ENCODE measurements around the gene SLC35F3. TPM values are rescaled to one million over a fixed set of nuclear protein-coding genes. Genes with fewer than 3 reads are reported as not detected.

Gene SLC35F3
- total and polyA plus RNA-seq, 2 donors from 2014 or later: 0.41 to 0.66 TPM

DNA sequence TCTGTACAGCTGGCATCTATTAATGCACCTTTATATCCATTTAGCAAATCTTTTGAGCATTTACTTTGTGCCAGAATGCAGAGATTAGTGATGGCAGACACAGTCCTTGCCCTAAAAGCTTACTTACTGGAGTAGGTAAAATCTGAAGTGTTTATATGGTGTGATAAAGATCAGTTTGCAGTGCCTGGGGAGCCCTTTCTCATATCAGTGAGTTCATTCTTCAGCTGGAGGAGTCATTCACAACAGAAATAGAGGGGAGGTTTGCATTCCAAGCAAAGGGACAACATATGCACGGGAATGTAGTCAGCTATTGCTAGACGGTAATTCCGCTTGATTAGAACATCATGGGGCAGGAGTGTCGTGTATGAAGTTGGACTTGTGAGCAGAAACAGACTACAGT lies 8.4 kb downstream of the SLC35F3 start:
- Histone ChIP-seq H3K36me3 (ENCODE audit: control insufficient read depth in 2 of 3, insufficient read depth in 3 of 3, low read length in 3 of 3) (no peaks in the 10 kb centered on the region), H3K9ac (ENCODE audit: low read length in 3 of 3) (no peak overlapping the region), H3K27me3 (ENCODE audit: control insufficient read depth, insufficient read depth, low read length) (no peaks in the 10 kb centered on the region), H3K4me1 (ENCODE audit: control insufficient read depth in 2 of 3, insufficient read depth in 2 of 3, low read depth in 1 of 3, low read length in 3 of 3) (no peaks in the 10 kb centered on the region), H3K4me3 (ENCODE audit: low read length in 3 of 3) (no peak overlapping the region), H3K9me3 (ENCODE audit: control insufficient read depth in 2 of 3, insufficient read depth in 1 of 3, low read length in 3 of 3) (no peaks in the 10 kb centered on the region), H3K27ac (ENCODE audit: low read depth in 2 of 2, low read length in 2 of 2) (no peak overlapping the region)
- FAIRE-seq (no peak), DNase-seq (no peak)
- intact Hi-C loops (cut with DNase I): no loop called here
- TF ChIP-seq, protein P1, sequence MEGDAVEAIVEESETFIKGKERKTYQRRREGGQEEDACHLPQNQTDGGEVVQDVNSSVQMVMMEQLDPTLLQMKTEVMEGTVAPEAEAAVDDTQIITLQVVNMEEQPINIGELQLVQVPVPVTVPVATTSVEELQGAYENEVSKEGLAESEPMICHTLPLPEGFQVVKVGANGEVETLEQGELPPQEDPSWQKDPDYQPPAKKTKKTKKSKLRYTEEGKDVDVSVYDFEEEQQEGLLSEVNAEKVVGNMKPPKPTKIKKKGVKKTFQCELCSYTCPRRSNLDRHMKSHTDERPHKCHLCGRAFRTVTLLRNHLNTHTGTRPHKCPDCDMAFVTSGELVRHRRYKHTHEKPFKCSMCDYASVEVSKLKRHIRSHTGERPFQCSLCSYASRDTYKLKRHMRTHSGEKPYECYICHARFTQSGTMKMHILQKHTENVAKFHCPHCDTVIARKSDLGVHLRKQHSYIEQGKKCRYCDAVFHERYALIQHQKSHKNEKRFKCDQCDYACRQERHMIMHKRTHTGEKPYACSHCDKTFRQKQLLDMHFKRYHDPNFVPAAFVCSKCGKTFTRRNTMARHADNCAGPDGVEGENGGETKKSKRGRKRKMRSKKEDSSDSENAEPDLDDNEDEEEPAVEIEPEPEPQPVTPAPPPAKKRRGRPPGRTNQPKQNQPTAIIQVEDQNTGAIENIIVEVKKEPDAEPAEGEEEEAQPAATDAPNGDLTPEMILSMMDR (IDR thresholded peaks at IDR 0.05; ENCODE audit: borderline replicate concordance, extremely low read depth, insufficient read depth): no peak

DNA sequence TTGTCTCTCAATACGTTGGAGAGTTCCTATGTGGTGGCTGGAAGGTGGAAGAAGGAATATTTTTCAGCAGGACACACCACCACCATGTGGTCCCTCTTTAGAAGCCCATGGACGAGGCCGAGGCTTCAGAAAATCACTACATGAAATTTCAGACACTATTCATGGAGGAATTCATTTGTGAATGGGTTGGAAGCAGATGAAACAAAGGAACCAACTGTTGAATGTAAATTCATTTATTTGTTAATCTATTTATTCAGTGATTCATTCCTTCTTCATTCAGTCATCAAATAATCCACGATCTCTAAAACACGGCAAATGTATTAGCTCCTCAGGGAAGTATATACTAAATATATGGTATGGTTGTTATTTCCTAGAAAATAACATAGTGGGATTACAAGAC lies 12.2 kb downstream of the SLC35F3 start:
- H3K9ac ChIP-seq (ENCODE audit: low read length in 3 of 3): no peak overlapping the region
- no peaks in the 10 kb centered on the region for H3K4me1 ChIP-seq (ENCODE audit: control insufficient read depth in 2 of 3, insufficient read depth in 2 of 3, low read depth in 1 of 3, low read length in 3 of 3)
- TF ChIP-seq, protein P1 (IDR thresholded peaks at IDR 0.05; ENCODE audit: borderline replicate concordance, extremely low read depth, insufficient read depth): no peak
- H3K4me3 ChIP-seq (ENCODE audit: low read length in 3 of 3): no peak overlapping the region
- FAIRE-seq (no peak), DNase-seq (no peak)
- H3K9me3 ChIP-seq (ENCODE audit: control insufficient read depth in 2 of 3, insufficient read depth in 1 of 3, low read length in 3 of 3): no peaks in the 10 kb centered on the region
- H3K27ac ChIP-seq (ENCODE audit: low read depth in 2 of 2, low read length in 2 of 2): no peak overlapping the region
- no peaks in the 10 kb centered on the region for H3K36me3 ChIP-seq (ENCODE audit: control insufficient read depth in 2 of 3, insufficient read depth in 3 of 3, low read length in 3 of 3)
- no peaks in the 10 kb centered on the region for H3K27me3 ChIP-seq (ENCODE audit: control insufficient read depth, insufficient read depth, low read length)
- intact Hi-C loops (cut with DNase I): no loop called here

DNA sequence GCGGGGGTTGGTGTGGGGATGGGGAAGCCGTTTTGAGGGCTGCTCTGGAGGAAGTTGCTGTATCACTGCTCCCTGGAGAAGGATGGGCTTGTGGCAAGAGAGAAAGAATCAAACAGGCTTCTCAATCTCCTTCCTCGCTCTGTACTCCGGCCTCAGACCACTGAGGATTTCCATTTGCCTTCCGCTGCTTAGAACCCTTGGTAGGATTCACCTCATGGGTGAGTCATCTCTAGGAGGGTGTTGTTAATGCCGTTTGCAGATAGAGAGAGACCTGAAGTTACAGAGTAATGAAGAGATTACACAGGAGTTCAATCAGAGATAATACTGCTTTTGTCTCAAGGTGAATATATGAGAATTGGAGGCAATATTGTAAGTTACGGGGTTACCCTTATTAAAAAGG lies 15.3 kb downstream of the SLC35F3 start:
- TF ChIP-seq, protein P1 (IDR thresholded peaks at IDR 0.05; ENCODE audit: borderline replicate concordance, extremely low read depth, insufficient read depth): no peak
- no peaks in the 10 kb centered on the region for H3K9me3 ChIP-seq (ENCODE audit: control insufficient read depth in 2 of 3, insufficient read depth in 1 of 3, low read length in 3 of 3)
- FAIRE-seq: no peak
- no peak for DNase-seq
- H3K4me1 ChIP-seq (ENCODE audit: control insufficient read depth in 2 of 3, insufficient read depth in 2 of 3, low read depth in 1 of 3, low read length in 3 of 3): no peaks in the 10 kb centered on the region
- no peak overlapping the region for H3K4me3 ChIP-seq (ENCODE audit: low read length in 3 of 3)
- no peaks in the 10 kb centered on the region for H3K36me3 ChIP-seq (ENCODE audit: control insufficient read depth in 2 of 3, insufficient read depth in 3 of 3, low read length in 3 of 3)
- no peak overlapping the region for H3K9ac ChIP-seq (ENCODE audit: low read length in 3 of 3)
- no peak overlapping the region for H3K27ac ChIP-seq (ENCODE audit: low read depth in 2 of 2, low read length in 2 of 2)
- H3K27me3 ChIP-seq (ENCODE audit: control insufficient read depth, insufficient read depth, low read length): no peaks in the 10 kb centered on the region
- intact Hi-C loops (cut with DNase I): no loop called here

DNA sequence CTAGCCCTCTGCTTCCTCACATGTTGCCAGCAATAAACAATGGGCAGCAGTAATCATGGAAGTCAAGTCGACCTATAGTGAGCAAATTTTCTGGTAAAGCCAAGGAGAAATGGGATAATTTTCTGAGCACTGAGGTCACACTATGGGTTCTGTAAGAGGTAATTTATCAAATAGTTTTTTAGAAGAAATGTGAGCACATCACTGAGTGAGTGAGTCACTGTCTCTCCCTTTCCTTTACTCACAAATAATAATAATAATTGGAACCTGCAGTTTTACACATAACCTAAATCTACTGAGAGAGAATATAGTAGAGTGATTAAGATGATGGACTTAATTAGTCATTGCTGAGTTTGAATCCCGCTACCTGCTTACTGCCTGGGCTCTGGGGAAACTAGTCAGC lies 23.6 kb downstream of the SLC35F3 start:
- no peaks in the 10 kb centered on the region for H3K36me3 ChIP-seq (ENCODE audit: control insufficient read depth in 2 of 3, insufficient read depth in 3 of 3, low read length in 3 of 3)
- no peak overlapping the region for H3K9ac ChIP-seq (ENCODE audit: low read length in 3 of 3)
- H3K4me3 ChIP-seq (ENCODE audit: low read length in 3 of 3): no peak overlapping the region
- no peaks in the 10 kb centered on the region for H3K9me3 ChIP-seq (ENCODE audit: control insufficient read depth in 2 of 3, insufficient read depth in 1 of 3, low read length in 3 of 3)
- TF ChIP-seq, protein P1 (IDR thresholded peaks at IDR 0.05; ENCODE audit: borderline replicate concordance, extremely low read depth, insufficient read depth): no peak
- FAIRE-seq (no peak), DNase-seq (no peak)
- H3K27me3 ChIP-seq (ENCODE audit: control insufficient read depth, insufficient read depth, low read length): no peaks in the 10 kb centered on the region
- intact Hi-C loops (cut with DNase I): no loop called here
- no peak overlapping the region for H3K27ac ChIP-seq (ENCODE audit: low read depth in 2 of 2, low read length in 2 of 2)
- no peaks in the 10 kb centered on the region for H3K4me1 ChIP-seq (ENCODE audit: control insufficient read depth in 2 of 3, insufficient read depth in 2 of 3, low read depth in 1 of 3, low read length in 3 of 3)

Data from kidney (tissue), 14 donors.